Suppressor macrophage treated with lipopolysaccharide for 1 hour (primary cell): ENCODE results near the gene LDLR.

Experiments used
- DNase-seq, 3 donors: peaks; one replicate each; pipeline ENCODE4 v3.0.0-alpha.2; 2020 to 2022

Gene LDLR

GRCh38 chr19:11089254-11090013 is at the start of gene LDLR:
LDLR (plus strand) TSS chr19:11089463; CDS start chr19:11089549, 86 bp downstream.
- DNase-seq, result peak; percentile 96 to 98 (median 98)

DNA sequence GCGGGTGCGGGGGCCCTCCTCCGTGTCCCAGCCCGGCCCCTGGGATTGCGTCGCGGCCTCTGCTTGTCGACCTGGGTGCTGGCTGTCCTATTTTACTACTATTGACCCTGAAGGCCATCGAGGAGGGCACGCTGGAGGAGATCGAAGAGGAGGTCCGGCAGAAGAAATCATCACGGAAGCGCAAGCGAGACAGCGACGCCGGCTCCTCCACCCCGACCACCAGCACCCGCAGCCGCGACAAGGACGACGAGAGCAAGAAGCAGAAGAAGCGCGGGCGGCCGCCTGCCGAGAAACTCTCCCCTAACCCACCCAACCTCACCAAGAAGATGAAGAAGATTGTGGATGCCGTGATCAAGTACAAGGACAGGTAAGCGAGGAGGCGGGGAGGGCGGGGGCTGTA is 48.1 kb upstream of the LDLR start:
- DNase-seq, result no peak

- DNase-seq, result no peak
These were observed 47.2 kb upstream of the LDLR start for GRCh38 chr19:11041966-11042627.

DNA sequence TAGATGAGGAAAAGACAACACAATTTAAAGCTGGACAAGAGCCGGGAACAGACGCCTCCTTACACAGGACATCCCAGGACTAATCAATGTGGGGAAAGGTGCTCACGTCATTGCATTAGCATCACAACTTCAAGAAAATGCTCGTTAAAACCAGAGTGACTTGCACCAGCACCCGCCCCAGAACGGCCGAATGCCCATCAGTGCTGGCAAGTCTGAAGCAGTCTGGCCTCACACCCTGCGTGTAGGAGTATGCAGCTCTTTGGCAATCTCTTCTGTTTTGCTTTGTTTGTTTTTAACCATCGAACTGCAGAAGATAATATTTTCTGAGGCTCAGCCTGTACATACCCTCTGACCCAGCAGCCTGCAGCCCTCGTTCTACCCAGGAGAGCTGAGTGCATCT is 44.8 kb upstream of the LDLR start:
- DNase-seq, result no peak

DNA sequence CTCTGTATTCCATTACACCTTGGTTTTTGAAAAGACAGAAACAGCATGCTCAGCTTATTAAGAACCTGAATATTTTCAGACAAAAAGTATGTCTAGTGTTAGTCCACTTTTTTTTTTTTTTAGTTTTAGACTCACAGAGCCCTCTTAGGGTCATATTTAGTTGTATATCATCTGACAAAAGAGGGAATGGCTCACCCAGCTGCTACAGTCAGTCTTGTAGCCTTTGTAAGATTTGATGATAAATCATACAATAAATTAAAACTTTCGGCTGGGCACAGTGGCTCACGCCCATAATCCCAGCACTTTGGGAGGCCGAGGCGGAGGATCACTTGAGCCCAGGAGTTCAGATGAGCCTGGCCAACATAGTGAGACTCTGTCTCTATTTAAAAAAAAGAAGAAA is 43.7 kb upstream of the LDLR start:
- no peak for DNase-seq

DNA sequence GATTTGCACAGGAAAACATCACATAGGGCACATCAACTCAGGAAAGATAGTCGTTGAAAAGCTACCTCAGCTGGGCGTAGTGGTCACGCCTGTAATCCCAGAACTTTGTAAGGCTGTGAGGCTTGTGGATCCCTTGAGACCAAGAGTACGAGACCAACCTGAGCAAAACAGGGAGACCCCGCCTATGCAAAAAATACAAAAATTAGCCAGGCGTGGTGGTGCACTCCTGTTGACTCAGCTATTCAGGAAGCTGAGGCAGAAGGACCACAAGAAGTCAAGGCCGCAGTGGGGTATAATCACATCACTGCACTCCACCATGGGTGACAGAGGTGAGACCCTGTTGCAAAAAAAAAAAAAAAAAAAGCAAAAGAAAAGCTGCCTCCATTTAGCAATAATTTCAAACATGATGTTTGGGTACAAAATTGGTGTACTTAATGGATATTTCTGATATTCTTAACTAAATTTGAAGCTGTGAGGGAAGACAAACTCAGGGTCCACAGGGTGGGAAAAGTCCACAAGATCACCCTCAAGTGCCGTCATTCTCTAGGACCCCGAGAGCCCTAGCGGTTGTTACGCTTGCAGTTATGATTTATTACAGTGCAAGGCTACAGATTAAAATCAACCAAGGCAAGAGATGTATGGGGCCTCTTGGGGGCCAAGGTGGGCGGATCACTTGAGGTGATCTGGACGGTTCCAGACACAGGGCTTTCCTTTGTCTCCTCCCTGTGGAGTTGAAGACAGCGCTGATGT is 42.5 kb upstream of the LDLR start:
- DNase-seq, result no peak

- no peak for DNase-seq
These were observed 41.4 kb upstream of the LDLR start for GRCh38 chr19:11047866-11048265.

DNA sequence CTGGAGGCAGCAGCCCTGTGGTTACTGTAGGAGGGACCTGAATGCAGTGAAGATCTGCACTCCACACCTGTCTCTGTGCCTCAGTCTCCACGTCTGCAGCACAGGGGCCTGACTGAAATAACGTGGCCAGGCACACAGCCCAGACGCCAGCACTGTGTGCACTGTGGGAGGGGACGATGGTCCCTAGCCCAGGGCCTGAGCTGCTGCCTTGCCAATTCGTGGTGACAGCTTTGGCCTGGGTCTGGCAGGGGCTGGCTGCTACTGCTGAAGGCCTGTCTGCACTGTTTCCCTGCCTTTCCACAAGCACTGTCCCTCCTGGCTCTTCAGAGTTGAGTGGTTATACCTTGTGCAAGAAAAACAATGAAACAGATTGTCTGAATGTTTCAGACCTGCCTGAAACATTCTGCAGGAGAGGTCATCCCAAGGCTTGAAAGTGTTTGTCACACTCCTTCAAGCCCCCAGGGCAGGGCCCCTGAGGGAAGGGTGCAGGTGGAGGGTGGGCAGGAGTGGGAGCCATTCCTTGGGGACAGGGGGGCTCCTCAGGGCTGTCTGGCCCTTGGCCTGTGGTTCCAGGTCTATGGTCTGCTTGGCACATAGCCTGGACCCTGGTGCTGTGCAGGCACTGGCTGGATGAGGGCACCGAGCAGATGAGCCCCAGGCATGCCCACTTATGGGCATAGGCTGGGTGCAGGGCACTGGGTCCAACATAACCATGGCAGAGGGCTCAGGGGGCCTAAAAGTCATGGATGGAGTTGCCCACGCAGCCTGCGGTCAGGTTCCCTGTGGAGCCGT is 38.7 kb upstream of the LDLR start:
- DNase-seq, result no peak

- no peak for DNase-seq
These were observed 35.5 kb upstream of the LDLR start for GRCh38 chr19:11053817-11054195.

- DNase-seq, result no peak
These were observed 35.1 kb upstream of the LDLR start for GRCh38 chr19:11054200-11054599.

GRCh38 chr19:11054628-11055027 is 34.6 kb upstream of the LDLR start:
- DNase-seq, result no peak

- DNase-seq, result no peak
These were observed 30.8 kb upstream of the LDLR start for GRCh38 chr19:11058246-11059030.

DNA sequence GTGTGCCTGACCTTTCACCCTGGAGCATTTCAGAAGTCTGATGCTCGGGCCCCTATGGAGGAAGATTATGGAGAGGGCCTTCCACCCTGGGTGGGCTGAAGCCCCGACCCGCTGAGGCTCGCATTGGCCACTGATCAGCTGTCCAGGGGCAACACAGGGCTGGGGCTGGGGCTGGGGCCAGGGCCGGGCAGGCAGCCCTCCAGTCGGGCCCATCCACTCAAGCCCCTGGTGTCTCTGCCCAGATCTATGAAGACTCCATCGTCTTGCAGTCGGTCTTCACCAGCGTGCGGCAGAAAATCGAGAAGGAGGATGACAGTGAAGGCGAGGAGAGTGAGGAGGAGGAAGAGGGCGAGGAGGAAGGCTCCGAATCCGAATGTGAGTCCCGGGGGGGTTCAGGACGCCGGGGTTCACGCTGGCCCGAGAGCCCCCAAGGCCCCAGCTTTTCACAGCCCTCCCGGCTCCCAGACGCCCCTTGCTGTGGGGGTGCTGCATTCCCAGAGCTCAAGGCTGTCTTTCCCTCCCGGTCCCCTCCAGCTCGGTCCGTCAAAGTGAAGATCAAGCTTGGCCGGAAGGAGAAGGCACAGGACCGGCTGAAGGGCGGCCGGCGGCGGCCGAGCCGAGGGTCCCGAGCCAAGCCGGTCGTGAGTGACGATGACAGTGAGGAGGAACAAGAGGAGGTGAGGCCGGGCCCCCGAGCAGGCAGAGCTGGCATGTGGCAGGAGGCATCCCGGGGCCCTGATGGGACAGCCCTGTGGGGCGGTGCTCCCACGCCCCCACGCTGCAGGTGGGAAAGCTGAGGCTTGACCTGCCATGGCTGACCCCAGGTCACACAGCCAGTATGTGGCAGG is 29.5 kb upstream of the LDLR start:
- DNase-seq, result no peak

GRCh38 chr19:11061952-11062351 is 27.3 kb upstream of the LDLR start:
- DNase-seq, result no peak

- DNase-seq, result no peak
These were observed 25.8 kb upstream of the LDLR start for GRCh38 chr19:11063434-11063833.

DNA sequence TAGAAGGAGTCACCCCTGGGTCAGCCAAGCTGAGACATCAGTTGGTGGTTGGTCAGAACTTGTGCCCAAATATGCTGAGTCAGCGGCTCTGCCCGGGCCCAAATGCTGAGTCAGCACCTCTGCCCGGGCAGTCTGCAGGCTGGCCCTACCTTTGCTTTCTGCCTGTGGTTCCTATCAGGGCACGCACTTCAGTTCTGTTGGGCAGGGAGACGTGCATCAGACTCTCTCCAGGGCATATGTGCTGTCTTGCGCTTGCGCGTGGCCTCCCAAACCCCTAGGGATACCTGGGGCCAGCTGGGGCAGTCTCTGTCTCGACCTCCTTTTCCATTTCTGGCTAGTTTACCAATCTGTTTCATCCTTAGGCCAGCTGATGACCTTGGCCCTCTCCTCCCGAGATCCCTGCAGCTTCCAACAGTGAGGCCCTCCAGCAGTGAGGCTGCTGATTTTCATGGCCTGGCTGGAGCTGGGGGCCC is 24.4 kb upstream of the LDLR start:
- peak in 1 of 3 donors; percentile 25 for DNase-seq

DNA sequence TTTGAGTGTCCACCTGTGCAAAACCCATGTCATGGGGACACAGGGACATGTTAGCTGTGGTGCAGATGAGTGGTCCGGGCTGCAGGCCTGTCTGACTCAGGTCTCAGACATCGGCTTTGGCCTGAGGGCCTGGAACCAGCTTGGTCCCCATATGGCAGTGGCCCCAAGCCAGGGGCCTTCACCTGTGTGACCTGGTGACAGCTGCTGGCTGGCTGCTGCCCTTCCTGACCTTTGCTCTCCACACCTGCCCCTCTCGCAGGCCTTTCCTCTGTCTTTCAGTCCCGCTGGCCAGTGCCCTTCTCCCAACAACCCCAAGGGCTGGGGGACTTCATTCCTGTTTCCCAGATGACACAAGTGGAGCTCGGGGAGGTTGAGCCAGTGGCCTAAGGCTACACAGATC is 22.9 kb upstream of the LDLR start:
- no peak for DNase-seq

GRCh38 chr19:11067356-11068113 is 21.7 kb upstream of the LDLR start:
- no peak for DNase-seq

- peak; percentile 30 to 51 (median 31) for DNase-seq
These were observed 19.7 kb upstream of the LDLR start for GRCh38 chr19:11069561-11069960.

DNA sequence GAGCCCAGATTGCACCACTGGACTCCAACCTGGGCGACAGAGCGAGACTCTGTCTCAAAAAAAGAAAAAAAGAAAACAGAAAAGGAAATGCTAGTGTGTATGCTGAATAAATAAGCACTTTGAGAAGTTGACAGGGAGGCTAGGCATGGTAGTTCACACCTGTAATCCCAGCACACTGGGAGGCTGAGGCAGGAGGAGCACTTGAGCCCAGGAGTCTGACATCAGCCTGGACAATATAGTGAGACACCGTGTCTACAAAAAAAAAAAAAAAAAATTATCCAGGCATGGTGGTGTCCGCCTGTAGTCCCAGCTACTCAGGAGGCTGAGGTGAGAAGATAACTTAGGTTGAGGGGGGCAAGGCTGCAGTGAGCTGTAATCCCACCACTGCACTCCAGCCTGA is 19.1 kb upstream of the LDLR start:
- DNase-seq, result no peak
